ENCODE results near the gene MAP2. TPM values are rescaled to one million over a fixed set of nuclear protein-coding genes. Genes with fewer than 3 reads are reported as not detected.
A peak's percentile ranks its signal among the peaks of the same experiment; 100 is the strongest.

The MAP2 gene
- total and polyA plus RNA-seq, 2 experiments from 2014 or later, result 2.9 to 4.4 TPM

- TF ChIP-seq EZH2 (IDR thresholded peaks at IDR 0.05; ENCODE audit: low read depth, unreplicated experiment) (no peak), STAT1 (IDR thresholded peaks at IDR 0.05; ENCODE audit: unreplicated experiment) (no peak), CREB1 (CRISPR knock-in tag; IDR thresholded peaks at IDR 0.05; ENCODE audit: low read depth) (no peak), NANOG (IDR thresholded peaks at IDR 0.05; ENCODE audit: borderline replicate concordance) (no peak)
Measured at GRCh38 chr2:209383212-209383611, 40.6 kb upstream of the MAP2 start (continued).

- H3K79me2 ChIP-seq (replicated peaks; ENCODE audit: insufficient read depth), result no peaks in the 10 kb centered on the region
- H3K36me3 ChIP-seq (ENCODE audit: insufficient read depth), result no peaks in the 10 kb centered on the region
- Mint-ChIP-seq H3K9me3 (peaks cover 6% of the 10 kb centered on the region; the same call in 2 of the 3 replicates), H3K4me3 (no peak overlapping the region), H3K4me1 (peaks cover 5% of the 10 kb centered on the region; the same call in 2 of the 3 replicates), H3K27ac (no peak overlapping the region), H3K36me3 (ENCODE audit: low read depth) (no peaks in the 10 kb centered on the region; the same call in 2 of the 3 replicates), H3K27me3 (ENCODE audit: insufficient read depth, low read depth, poor library complexity) (peaks cover 2% of the 10 kb centered on the region)
- H4K20me1 ChIP-seq (replicated peaks; ENCODE audit: insufficient read depth), result no peaks in the 10 kb centered on the region
- no peaks in the 10 kb centered on the region for H3K9me2 ChIP-seq (ENCODE audit: insufficient read depth)
- no peaks in the 10 kb centered on the region for H3K4me1 ChIP-seq (ENCODE audit: insufficient read depth)
- H3K4me3 ChIP-seq, result no peak overlapping the region
- H2AFZ ChIP-seq, result no peak overlapping the region
- ATAC-seq (no peak), DNase-seq (ENCODE audit: low spot score) (no peak)
- H3K27me3 ChIP-seq (ENCODE audit: insufficient read depth), result no peaks in the 10 kb centered on the region
- no peak overlapping the region for H3K27ac ChIP-seq (ENCODE audit: low read depth)
- H3K4me2 ChIP-seq, result no peak overlapping the region
- no peak for TF ChIP-seq ZNF331 (CRISPR knock-in tag; IDR thresholded peaks at IDR 0.05; ENCODE audit: low read depth)
- TF ChIP-seq EZH2 (IDR thresholded peaks at IDR 0.05; ENCODE audit: low read depth, unreplicated experiment), result no peak
- TF ChIP-seq NANOG (IDR thresholded peaks at IDR 0.05; ENCODE audit: borderline replicate concordance), result no peak
- TF ChIP-seq CTCF (conservative IDR thresholded peaks at IDR 0.05; ENCODE audit: low read depth in 2 of 2), result no peak
- H3F3A ChIP-seq (replicated peaks; ENCODE audit: low read depth), result no peaks in the 10 kb centered on the region
Measured at GRCh38 chr2:209387389-209387788, 36.5 kb upstream of the MAP2 start.

GRCh38 chr2:209388446-209389037 is 35.3 kb upstream of the MAP2 start:
- no peak overlapping the region for H3K4me3 ChIP-seq
- H3K9me2 ChIP-seq (ENCODE audit: insufficient read depth), result no peaks in the 10 kb centered on the region
- H3K4me2 ChIP-seq, result no peak overlapping the region
- no peak for DNase-seq (ENCODE audit: low spot score)
- H3K79me2 ChIP-seq (replicated peaks; ENCODE audit: insufficient read depth), result no peaks in the 10 kb centered on the region
- ATAC-seq, result no peak
- no peaks in the 10 kb centered on the region for H4K20me1 ChIP-seq (replicated peaks; ENCODE audit: insufficient read depth)
- no peaks in the 10 kb centered on the region for H3K27me3 ChIP-seq (ENCODE audit: insufficient read depth)
- H3K36me3 Mint-ChIP-seq (ENCODE audit: low read depth), result no peaks in the 10 kb centered on the region; the same call in 2 of the 3 replicates
- H2AFZ ChIP-seq, result peak overlapping the region; percentile 40; the same call in 1 of the 2 replicates
- no peaks in the 10 kb centered on the region for H3K36me3 ChIP-seq (ENCODE audit: insufficient read depth)
- no peaks in the 10 kb centered on the region for H3K4me1 ChIP-seq (ENCODE audit: insufficient read depth)
- H3F3A ChIP-seq (replicated peaks; ENCODE audit: low read depth), result no peaks in the 10 kb centered on the region
- peaks cover 2% of the 10 kb centered on the region for H3K27me3 Mint-ChIP-seq (ENCODE audit: insufficient read depth, low read depth, poor library complexity)
- H3K4me1 Mint-ChIP-seq, result no peaks in the 10 kb centered on the region
- H3K27ac ChIP-seq (ENCODE audit: low read depth), result no peak overlapping the region
- peaks cover 6% of the 10 kb centered on the region; the same call in 2 of the 3 replicates for H3K9me3 Mint-ChIP-seq
- no peak overlapping the region for H3K27ac Mint-ChIP-seq
- no peak overlapping the region for H3K4me3 Mint-ChIP-seq
- TF ChIP-seq REST (IDR thresholded peaks at IDR 0.05; ENCODE audit: unreplicated experiment) (no peak), EZH2phosphoT487 (IDR thresholded peaks at IDR 0.05; ENCODE audit: unreplicated experiment) (no peak)

All from GM23338 (cell line).